Neural cell (in vitro differentiated cells): ENCODE data around the gene ZNF316. TPM values are rescaled to one million over a fixed set of nuclear protein-coding genes. Genes with fewer than 3 reads are reported as not detected.

Source experiments
- H2AFZ ChIP-seq: fragments of 200-600, 300-800 bp; sonication (generic), shearing (Covaris generic); 2 replicates; pipeline ENCODE4 v1.6.0; 2014; ENCODE audit warnings: low read depth, mild to moderate bottlenecking, antibody characterized with exemption, low read length, moderate library complexity
- H3F3A ChIP-seq: fragments of 200-600 bp; shearing (Covaris generic); 2 replicates; pipeline ENCODE4 v1.6.1; 2016; ENCODE audit warnings: mild to moderate bottlenecking, moderate library complexity, mixed read lengths, antibody characterized with exemption, low read length; ENCODE audit not compliant: insufficient read depth, poor library complexity, severe bottlenecking
- H3K27ac ChIP-seq: fragments of 200-600, 300-800 bp; sonication (generic), shearing (Covaris generic); 2 replicates; pipeline ENCODE4 v1.5.1; 2014; ENCODE audit warnings: mild to moderate bottlenecking, low read length, moderate library complexity
- H3K27me3 ChIP-seq: fragments of 300-800, 200-600 bp; sonication (generic), shearing (Covaris generic); 2 replicates; pipeline ENCODE4 v1.6.0; 2014; ENCODE audit warnings: mild to moderate bottlenecking, low read depth, low read length, moderate library complexity; ENCODE audit not compliant: insufficient read depth
- H3K36me3 ChIP-seq: fragments of 300-800, 200-600 bp; sonication (generic), shearing (Covaris generic); 2 replicates; pipeline ENCODE4 v1.5.1; 2014; ENCODE audit warnings: mild to moderate bottlenecking, antibody characterized with exemption, low read length, moderate library complexity; ENCODE audit not compliant: insufficient read depth
- H3K4me2 ChIP-seq: fragments of 300-800, 200-600 bp; sonication (generic), shearing (Covaris generic); 2 replicates; pipeline ENCODE4 v1.6.0; 2014; ENCODE audit warnings: mild to moderate bottlenecking, low read length
- H3K4me3 ChIP-seq: fragments of 300-800, 200-600 bp; sonication (generic), shearing (Covaris generic); 2 replicates; pipeline ENCODE4 v1.5.1; 2014; ENCODE audit warnings: mild to moderate bottlenecking, low read length, moderate library complexity
- H3K79me2 ChIP-seq: fragments of 200-600 bp; shearing (Covaris generic); replicated peaks from 2 replicates; pipeline ENCODE4 v1.6.0; 2014; ENCODE audit warnings: mild to moderate bottlenecking, low read length, moderate library complexity; ENCODE audit not compliant: insufficient read depth
- H3K9ac ChIP-seq: fragments of 300-800, 200-600 bp; sonication (generic), shearing (Covaris generic); 2 replicates; pipeline ENCODE4 v1.6.1; 2016; ENCODE audit warnings: mild to moderate bottlenecking, low read length, mixed read lengths
- H3K9me2 ChIP-seq: fragments of 200-600 bp; shearing (Covaris generic); 2 replicates; pipeline ENCODE4 v1.6.1; 2016; ENCODE audit warnings: mild to moderate bottlenecking, low read length, mixed read lengths; ENCODE audit not compliant: insufficient read depth
- H3K9me3 ChIP-seq: fragments of 200-600, 300-800 bp; sonication (generic), shearing (Covaris generic); 2 replicates; pipeline ENCODE4 v1.6.1; 2016; ENCODE audit warnings: mild to moderate bottlenecking, mixed run types, low read length, moderate library complexity, mixed read lengths
- H4K20me1 ChIP-seq: fragments of 200-600 bp; shearing (Covaris generic); 2 replicates; pipeline ENCODE4 v1.6.1; 2016; ENCODE audit warnings: mild to moderate bottlenecking, mixed run types; ENCODE audit not compliant: insufficient read depth
- EP300 ChIP-seq: fragments of 450-650 bp; conservative IDR thresholded peaks from 2 replicates; pipeline ENCODE4 v1.6.1; 2014; ENCODE audit warnings: antibody characterized with exemption, mild to moderate bottlenecking, moderate library complexity; ENCODE audit not compliant: poor library complexity, severe bottlenecking
- EZH2 ChIP-seq: fragments of 200-600, 300-800 bp; shearing (Covaris generic), sonication (generic); IDR thresholded peaks from 2 replicates; pipeline ENCODE4 v1.6.1; 2014; ENCODE audit warnings: antibody characterized with exemption, low read length, borderline replicate concordance, mild to moderate bottlenecking; ENCODE audit not compliant: insufficient read depth, poor library complexity, severe bottlenecking
- MXI1 ChIP-seq: fragments of 450-650 bp; conservative IDR thresholded peaks from 2 replicates; pipeline ENCODE4 v1.6.1; 2014; ENCODE audit warnings: antibody characterized with exemption, mild to moderate bottlenecking; ENCODE audit not compliant: poor library complexity, severe bottlenecking
- POLR2AphosphoS5 ChIP-seq: IDR thresholded peaks from 2 replicates; pipeline ENCODE4 v1.6.1; 2012
- RAD21 ChIP-seq: fragments of 450-650 bp; conservative IDR thresholded peaks from 2 replicates; pipeline ENCODE4 v1.6.1; 2014; ENCODE audit warnings: antibody characterized with exemption, mild to moderate bottlenecking, moderate library complexity
- SMC3 ChIP-seq: fragments of 450-650 bp; conservative IDR thresholded peaks from 2 replicates; pipeline ENCODE4 v1.6.1; 2014; ENCODE audit warnings: antibody characterized with exemption, mild to moderate bottlenecking, moderate library complexity; ENCODE audit not compliant: poor library complexity
- TAF1 ChIP-seq: IDR thresholded peaks from 2 replicates; pipeline ENCODE4 v1.6.1; 2012; ENCODE audit warnings: low read depth
- polyA plus RNA-seq: library from polyadenylated mRNA; depleted of rRNA; stranded (reverse); fragments of >200 nt; gene quantifications from 2 replicates; pipeline ENCODE4 v1.2.3, GENCODE V29; 2014
- TF ChIP-seq, protein P1 (sequence below): fragments of 450-650 bp; IDR thresholded peaks from 2 replicates; pipeline ENCODE4 v1.5.1; 2014; ENCODE audit warnings: antibody characterized with exemption, mild to moderate bottlenecking, moderate library complexity; ENCODE audit not compliant: poor library complexity, severe bottlenecking
- TF ChIP-seq, protein P2 (sequence below): IDR thresholded peaks from 2 replicates; pipeline ENCODE4 v1.6.1; 2012; ENCODE audit warnings: borderline replicate concordance

The ZNF316 gene
- polyA plus RNA-seq, 1 donor from 2014 or later = 22.2 TPM

DNA sequence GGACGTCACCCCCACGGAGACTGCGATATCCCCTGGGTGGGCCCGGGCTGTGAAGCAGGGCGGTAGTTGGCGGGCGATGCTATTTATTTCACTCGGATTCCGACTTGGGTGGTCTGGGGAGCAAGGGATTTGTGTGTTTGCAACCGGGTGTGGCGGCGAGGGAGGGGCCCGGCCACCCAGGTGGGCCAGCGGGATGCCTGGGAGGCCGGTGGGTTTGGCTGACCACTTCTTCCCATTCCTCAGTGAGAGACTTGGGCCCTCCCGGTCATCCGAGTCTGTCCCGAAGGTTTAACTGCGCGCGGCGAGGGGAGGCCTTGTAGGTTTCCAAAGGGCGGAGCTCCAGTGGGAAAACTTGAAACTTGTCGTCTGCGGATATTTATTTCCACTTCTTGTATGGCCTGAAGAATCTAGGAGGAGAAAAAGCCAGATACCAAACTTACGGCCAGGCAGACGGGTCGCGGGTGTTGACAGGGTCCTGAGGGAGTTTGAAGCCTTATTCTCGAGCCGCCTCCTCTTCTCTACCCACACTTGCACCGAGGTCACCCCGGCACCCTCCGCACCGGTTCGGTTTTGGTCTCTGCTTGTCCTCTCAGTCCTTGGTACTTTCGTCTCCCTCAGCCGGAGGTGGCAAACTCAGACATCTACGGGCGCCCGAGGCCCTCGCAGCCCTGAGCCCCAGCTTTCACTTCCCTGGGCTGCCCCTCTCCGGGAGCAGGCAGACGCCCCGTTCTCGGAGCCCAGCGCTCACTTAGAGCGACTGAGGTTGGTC is 17.9 kb downstream of the ZNF316 start:
- no peaks in the 10 kb centered on the region for H3K79me2 ChIP-seq
- TF ChIP-seq TAF1 (no peak), EP300 (no peak), MXI1 (no peak), SMC3 (no peak), RAD21 (no peak), POLR2AphosphoS5 (no peak), EZH2 (no peak)
- TF ChIP-seq, protein P1, sequence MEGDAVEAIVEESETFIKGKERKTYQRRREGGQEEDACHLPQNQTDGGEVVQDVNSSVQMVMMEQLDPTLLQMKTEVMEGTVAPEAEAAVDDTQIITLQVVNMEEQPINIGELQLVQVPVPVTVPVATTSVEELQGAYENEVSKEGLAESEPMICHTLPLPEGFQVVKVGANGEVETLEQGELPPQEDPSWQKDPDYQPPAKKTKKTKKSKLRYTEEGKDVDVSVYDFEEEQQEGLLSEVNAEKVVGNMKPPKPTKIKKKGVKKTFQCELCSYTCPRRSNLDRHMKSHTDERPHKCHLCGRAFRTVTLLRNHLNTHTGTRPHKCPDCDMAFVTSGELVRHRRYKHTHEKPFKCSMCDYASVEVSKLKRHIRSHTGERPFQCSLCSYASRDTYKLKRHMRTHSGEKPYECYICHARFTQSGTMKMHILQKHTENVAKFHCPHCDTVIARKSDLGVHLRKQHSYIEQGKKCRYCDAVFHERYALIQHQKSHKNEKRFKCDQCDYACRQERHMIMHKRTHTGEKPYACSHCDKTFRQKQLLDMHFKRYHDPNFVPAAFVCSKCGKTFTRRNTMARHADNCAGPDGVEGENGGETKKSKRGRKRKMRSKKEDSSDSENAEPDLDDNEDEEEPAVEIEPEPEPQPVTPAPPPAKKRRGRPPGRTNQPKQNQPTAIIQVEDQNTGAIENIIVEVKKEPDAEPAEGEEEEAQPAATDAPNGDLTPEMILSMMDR = no peak
- TF ChIP-seq, protein P2, sequence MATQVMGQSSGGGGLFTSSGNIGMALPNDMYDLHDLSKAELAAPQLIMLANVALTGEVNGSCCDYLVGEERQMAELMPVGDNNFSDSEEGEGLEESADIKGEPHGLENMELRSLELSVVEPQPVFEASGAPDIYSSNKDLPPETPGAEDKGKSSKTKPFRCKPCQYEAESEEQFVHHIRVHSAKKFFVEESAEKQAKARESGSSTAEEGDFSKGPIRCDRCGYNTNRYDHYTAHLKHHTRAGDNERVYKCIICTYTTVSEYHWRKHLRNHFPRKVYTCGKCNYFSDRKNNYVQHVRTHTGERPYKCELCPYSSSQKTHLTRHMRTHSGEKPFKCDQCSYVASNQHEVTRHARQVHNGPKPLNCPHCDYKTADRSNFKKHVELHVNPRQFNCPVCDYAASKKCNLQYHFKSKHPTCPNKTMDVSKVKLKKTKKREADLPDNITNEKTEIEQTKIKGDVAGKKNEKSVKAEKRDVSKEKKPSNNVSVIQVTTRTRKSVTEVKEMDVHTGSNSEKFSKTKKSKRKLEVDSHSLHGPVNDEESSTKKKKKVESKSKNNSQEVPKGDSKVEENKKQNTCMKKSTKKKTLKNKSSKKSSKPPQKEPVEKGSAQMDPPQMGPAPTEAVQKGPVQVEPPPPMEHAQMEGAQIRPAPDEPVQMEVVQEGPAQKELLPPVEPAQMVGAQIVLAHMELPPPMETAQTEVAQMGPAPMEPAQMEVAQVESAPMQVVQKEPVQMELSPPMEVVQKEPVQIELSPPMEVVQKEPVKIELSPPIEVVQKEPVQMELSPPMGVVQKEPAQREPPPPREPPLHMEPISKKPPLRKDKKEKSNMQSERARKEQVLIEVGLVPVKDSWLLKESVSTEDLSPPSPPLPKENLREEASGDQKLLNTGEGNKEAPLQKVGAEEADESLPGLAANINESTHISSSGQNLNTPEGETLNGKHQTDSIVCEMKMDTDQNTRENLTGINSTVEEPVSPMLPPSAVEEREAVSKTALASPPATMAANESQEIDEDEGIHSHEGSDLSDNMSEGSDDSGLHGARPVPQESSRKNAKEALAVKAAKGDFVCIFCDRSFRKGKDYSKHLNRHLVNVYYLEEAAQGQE = no peak
- peaks cover 24% of the 10 kb centered on the region for H3K36me3 ChIP-seq

DNA sequence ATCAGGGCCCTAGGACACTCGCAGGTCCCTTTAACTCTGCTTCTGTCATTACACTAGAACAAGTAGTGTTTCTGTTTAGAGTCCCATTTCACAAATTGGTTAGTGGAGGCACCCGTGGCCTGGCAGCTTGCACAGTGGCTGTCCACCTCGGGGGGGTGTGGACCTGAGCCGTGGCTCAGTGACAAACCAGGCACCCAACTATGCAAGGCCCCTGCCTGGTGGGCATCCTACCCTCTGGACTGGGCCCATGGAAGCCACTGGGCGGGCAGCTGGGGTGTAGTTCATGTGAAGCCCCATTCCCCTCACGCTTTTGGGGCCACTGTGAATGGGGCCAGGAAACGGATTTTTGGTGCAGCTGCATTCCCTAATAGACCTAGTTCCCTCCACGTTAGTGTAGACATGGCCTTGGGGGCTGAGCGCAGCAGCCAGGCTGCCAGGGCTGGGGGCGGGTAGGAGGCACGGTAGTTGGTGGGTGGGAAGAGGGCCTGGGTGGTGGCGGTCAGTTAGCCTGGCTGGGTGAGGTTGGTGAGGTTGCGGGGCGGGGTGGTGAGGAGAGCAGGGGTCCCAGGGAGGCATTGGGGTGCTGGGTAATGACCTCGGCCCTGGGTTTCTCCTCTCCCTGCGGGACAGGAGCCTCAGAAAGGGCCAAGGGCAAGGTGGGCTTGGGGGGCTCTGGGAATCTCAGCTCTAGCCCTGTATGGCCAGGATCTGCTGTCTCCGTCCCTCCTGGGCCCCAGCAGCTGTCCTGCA is 18.7 kb downstream of the ZNF316 start:
- H2AFZ ChIP-seq = no peak overlapping the region
- no peaks in the 10 kb centered on the region for H3K27me3 ChIP-seq
- no peak overlapping the region for H3K27ac ChIP-seq
- no peaks in the 10 kb centered on the region for H3F3A ChIP-seq
- TF ChIP-seq, protein P2 = no peak
- no peak for TF ChIP-seq EP300
- TF ChIP-seq, protein P1 = no peak
- no peak for TF ChIP-seq POLR2AphosphoS5
- TF ChIP-seq EZH2 = no peak
- TF ChIP-seq MXI1 = no peak
- TF ChIP-seq RAD21 = no peak
- no peak for TF ChIP-seq SMC3
- TF ChIP-seq TAF1 = no peak
- H3K9me3 ChIP-seq = peaks cover 4% of the 10 kb centered on the region
- H3K4me3 ChIP-seq = no peak overlapping the region
- H3K79me2 ChIP-seq = no peaks in the 10 kb centered on the region
- H3K9me2 ChIP-seq = no peaks in the 10 kb centered on the region
- peaks cover 16% of the 10 kb centered on the region for H3K36me3 ChIP-seq
- no peaks in the 10 kb centered on the region for H4K20me1 ChIP-seq
- no peak overlapping the region for H3K4me2 ChIP-seq
- H3K9ac ChIP-seq = no peak overlapping the region

More for the DNA sequence above, 17.9 kb downstream of the ZNF316 start:
- Histone ChIP-seq H3K4me3 (no peak overlapping the region), H3F3A (no peaks in the 10 kb centered on the region), H4K20me1 (no peaks in the 10 kb centered on the region), H3K9ac (no peak overlapping the region), H3K27ac (no peak overlapping the region), H3K9me3 (peaks cover 9% of the 10 kb centered on the region), H3K27me3 (no peaks in the 10 kb centered on the region), H2AFZ (no peak overlapping the region), H3K9me2 (no peaks in the 10 kb centered on the region), H3K4me2 (no peak overlapping the region)
